Germinal center (tissue), 1 donor: Measurements from ENCODE around the gene PPP1R12C.

Experiments
- DNase-seq: peaks from one replicate; pipeline ENCODE4 v3.0.0; 2012; ENCODE audit warnings: mixed read lengths, low spot score

The PPP1R12C gene

DNA sequence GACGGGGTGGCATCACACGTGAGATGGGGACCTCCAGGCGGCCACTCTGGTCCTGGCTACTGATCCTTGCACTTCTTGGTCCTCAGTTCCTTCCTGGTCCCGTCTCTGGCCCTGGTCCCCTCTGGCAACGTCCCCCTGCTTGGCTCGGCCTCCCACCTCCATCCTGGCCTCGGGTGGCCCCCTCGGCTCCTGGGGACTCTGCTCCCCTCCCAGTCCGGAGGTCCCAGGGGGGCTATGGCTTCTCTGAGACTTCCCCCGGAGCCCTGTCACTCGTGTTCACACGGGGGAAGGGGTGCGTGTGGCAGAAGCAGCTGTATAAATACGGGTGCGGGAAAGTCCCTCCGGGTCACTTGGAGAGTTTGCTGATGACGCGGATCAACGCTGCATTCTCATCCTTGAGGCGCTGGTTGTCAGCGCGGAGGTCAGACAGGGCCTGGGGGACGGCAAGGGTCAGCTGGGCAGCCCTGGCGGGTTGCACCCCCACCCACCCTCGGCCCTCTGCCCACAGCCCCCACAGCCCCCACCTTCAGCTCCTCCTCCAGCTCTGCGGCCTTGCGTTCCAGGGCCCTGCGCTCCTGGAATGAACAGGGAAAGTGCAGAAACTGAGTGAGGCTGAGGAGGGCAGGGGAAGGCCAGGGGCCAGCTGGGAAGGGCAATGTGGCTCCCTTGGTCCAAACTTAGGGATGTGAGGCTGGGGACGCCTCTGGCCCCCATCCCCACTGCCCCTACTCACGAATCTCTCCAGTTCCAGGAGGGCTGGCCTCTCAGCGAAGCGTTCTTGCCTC, 26.1 kb downstream of the PPP1R12C start:
- DNase-seq: no peak

DNA sequence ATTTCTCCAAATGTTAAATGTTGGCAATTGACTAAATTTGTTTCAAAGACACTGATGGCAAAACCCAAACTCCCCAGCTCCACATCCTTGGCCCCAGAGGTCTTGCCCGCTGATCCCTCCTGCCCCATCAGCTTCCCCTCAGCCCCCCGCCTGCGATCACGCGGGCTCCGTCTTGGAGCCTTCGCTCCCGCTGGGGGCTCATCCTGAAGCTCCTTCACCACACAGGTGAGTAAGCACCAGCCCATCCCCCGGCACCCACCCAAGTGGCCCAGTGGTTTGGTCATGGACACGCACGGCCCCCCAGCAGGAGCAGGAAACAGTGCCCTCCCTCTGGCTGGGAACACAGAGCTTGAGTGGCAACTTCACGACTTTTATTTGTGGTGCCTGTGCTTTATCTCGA, 26.9 kb downstream of the PPP1R12C start:
- no peak for DNase-seq

DNA sequence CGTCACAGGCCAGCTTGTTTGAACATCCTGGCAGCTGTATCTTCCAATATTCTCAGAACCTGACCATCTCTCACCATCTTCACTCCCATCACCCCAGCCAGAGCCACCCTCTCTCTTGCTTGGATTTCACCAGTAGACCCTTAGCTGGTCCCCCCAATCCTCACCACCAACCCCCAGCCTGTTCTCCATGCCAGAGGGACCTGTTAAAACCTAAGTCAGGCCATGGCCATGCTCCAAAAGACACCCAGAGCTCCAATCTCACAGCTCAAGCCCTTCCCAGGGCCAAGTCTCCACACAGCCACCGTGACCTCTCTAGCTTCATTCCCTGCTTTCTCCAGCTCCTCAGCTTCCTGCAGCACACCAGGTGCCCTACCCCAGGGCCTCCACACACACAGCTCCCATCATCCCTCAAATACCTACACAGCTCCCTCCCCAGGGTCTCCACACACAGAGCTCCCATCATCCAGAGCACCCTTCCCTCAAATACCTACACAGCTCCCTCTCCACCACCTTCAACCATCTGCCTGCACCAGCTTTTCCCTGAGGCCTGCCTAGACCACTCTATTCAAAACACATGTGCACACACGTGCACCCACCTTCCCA, 28.0 kb downstream of the PPP1R12C start:
- DNase-seq: no peak

DNA sequence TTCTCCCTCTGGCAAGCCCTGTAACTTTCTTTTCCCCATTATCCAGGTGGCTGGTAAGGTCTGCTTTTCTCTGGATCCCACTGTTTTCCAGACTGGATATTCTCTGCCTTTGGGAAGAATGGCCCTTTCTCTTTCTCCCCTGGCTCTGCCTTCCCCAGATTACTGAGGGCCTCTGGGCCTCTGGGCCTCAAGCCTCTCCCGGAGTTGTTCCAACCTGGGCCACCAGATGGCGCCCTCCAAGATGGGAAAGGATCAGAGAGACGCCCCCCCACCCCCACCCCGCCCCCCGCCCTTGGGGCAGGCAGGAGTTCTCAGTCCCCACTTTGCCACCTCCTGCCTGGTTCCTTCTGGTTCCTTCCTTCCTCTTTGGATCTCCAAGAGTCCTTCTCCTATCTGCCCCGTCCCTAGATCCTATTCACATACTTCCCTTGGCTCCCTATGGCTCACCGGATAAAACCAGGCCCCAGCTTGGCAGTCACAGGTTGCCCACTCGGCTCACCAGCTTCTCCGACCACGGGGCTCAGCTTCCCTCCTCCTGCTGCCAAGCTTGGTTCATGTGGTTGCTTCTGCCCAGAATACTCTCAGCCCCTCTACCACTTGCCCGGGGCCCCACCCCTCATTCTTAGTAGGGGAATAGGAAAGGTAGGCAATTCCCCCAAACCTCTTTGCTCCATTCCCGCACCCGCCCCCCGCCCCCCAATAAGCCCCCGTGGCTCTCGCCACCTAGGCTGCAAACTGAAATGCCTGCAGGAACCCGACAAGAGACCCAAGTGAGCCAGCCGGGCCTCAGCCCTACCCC, 28.7 kb downstream of the PPP1R12C start:
- DNase-seq: peak; percentile 81

DNA sequence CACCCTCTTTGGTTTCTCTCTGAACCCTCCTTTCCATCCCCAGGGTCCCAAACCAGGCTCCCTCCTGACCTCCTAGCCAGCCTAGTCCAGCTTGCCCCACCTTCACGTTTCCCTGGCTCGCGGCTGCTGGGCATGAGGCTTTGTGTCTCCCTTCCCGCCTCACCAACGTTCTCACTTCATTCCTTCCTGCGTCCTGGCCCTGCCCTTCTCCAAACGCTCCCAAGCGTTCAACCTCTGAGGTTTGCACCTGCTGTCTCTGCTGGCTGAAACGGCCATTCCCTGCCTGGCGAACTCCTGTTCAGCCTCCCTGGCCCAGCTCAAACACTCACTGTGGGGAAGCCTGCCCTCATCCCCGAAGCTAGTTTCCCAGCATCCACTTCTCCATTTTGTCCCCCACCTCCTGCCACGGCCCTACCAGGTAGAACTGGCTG, 29.4 kb downstream of the PPP1R12C start:
- no peak for DNase-seq

DNA sequence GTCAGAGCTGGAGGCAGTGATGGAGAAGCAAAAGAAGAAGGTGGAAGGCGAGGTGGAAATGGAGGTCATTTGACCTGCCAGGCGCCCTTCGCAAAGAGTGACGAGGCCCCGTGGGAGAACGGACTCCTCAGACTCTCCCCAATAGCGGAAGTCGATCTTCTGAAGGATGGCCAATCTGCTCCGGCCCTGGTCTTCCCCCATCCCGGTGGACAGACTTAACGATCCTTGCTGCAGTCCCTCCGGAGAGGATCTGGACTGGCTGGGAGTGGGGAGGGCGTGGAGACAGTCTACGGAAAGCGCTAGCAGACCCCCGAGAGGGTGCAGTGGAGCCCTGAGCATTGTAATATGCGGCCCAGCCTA, 29.9 kb downstream of the PPP1R12C start:
- no peak for DNase-seq

DNA sequence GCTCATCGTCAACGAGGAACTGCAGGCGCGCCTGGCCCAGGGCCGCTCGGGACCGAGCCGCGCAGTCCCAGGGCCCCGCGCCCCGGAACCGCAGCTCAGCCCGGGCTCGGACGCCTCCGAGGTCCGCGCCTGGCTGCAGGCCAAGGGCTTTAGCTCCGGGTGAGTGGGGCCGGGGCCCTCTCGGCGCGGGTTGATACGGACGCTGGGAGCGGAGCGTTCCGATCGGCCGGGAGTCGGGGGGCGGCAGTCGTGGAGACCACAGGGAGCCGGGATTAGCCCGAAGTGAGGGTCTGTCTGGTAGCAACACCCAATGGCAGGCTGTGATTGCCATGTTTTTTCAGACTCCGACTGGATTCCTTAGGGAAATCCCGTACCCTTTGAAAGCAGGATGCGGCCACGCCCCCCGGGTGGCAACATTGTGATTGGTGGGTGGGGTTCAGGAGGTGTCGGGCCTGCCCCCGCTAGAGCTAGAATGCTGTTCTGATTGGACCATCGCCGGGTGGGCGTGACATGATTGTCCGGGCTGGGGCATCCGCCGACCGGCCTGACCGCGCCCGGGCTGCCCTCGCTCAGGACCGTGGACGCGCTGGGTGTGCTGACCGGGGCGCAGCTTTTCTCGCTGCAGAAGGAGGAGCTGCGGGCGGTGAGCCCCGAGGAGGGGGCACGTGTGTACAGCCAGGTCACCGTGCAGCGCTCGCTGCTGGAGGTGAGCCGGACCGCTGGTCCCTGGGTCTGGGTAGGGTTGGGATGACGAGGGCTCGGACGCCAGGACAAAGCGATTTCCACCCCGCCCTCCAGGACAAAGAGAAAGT, 30.5 kb downstream of the PPP1R12C start:
- DNase-seq: peak; percentile 84

DNA sequence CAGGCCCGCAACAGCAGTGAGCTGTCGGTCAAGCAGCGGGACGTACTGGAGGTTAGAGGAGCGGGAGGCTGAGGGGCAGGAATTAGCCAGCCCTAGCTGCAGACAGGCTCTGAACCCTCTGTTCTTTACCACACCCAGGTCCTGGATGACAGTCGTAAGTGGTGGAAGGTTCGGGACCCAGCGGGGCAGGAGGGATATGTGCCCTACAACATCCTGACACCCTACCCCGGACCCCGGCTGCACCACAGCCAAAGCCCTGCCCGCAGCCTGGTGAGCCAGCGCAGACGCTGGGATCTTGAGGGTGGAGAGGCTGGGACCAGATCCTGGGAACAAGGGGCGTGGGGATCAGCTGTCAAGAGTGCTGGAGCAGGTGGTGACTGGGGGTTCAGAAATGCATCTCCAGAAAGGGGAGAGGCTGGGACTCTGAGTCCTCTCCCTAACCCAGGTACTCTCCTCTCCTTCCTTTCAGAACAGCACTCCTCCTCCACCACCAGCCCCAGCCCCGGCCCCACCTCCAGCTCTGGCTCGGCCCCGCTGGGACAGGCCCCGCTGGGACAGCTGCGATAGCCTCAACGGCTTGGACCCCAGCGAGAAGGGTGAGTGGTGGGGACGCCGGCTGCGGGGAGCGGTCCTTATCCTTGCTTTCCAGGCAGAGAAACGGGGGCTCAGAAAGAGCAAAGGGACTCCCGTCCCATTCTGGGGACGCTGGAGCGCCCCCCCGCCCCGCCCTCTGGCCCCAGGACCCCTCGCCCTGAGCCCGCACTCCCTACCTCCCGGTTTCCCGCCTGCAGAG, 31.3 kb downstream of the PPP1R12C start:
- no peak for DNase-seq

DNA sequence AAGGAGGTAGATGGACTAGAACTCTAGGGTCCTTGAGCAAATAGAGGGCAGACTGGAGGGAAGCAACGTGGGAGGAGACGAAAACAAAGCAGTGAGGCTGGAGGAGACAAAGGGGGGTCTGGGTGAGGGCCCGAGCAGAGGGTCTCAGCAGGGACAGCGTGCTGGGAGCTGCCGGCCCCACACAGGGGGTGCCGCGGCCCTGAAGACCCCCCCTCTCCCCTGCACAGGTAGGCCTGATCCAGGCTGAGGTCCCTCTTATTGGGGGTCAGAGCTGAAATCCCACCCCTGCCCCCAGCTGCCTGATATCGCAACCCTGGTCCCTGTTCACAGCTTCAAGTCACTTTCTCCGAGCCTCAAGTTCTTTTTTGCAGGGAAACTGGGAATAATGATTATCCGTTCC, 33.0 kb downstream of the PPP1R12C start:
- no peak for DNase-seq

DNA sequence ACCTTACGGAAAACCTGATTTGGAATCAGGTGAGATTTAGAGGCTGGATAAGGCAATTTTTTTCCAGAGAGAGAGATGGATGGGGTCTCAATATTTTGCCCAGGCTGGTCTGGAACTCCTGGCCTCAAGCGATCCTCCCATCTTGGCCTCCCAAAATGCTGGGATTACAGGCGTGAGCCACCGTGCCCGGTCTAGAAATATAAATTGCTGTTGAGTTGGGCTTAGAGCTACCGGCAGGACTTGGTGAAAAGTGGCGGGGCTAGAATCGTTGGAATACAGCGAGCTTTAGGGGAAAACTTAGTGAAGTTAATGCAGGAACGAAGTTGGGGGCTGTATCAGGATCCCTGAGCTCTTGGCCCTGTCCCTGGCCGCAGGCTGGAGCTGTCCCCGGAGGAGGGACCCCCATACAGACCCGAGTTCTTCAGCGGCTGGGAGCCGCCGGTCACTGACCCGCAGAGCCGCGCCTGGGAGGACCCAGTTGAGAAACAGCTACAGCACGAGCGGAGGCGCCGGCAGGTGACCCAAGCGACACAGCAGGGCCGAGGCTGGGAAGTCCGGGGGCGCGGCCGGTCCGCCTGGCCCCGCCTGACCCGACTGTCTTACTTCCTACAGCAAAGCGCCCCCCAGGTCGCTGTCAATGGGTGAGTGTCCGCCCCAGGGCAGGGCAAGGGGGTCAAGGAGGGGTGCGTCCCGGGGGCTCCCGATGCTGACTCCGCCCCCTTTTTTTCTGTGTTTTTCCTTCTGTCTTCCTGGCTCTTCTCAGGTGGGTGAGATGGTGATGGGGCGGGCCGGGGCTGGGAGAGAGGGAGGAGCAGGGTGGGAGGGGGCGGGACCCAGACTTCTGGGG, 34.2 kb downstream of the PPP1R12C start:
- DNase-seq: no peak

DNA sequence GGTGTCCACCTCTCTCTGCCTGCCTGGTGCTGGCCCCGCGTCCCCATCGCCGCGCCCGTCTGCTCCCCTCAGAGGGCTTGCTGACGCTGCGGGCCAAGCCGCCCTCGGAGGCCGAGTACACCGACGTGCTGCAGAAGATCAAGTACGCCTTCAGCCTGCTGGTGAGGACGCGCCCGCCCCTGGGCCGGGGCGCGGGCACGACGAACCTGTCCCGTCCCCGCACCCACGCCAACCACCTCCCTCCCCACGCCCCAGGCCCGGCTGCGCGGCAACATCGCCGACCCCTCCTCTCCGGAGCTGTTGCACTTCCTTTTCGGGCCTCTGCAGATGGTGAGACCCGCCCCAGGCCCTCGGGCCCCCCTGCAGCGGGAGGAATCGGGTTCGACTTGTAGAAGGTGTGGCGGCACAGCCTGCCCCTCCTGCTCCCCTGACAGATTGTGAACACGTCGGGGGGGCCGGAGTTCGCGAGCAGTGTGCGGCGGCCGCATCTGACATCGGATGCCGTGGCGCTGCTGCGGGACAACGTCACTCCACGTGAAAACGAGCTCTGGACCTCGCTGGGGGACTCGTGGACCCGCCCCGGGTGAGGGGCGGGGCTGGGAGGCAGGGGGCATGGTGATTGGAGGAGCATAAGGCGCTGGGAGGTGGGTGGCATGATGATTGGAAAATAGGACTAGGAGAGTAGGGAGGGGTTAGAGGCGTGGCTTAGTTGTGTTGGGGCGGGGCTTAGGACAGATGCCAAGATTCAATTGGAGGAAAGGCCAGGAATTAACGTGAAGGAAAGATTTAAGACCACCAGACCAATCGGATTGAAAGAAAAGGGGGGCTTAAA, 35.2 kb downstream of the PPP1R12C start:
- DNase-seq: peak; percentile 56

DNA sequence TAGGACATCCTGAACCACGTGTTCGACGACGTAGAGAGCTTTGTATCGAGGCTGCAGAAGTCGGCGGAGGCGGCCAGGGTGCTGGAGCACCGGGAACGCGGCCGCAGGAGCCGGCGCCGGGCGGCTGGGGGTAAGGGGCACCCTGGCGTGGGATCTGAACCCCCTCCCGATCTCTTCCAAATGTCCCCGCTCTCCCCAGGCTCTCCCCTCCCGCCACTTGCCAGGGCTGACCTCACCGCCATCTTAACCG, 35.7 kb downstream of the PPP1R12C start:
- no peak for DNase-seq

DNA sequence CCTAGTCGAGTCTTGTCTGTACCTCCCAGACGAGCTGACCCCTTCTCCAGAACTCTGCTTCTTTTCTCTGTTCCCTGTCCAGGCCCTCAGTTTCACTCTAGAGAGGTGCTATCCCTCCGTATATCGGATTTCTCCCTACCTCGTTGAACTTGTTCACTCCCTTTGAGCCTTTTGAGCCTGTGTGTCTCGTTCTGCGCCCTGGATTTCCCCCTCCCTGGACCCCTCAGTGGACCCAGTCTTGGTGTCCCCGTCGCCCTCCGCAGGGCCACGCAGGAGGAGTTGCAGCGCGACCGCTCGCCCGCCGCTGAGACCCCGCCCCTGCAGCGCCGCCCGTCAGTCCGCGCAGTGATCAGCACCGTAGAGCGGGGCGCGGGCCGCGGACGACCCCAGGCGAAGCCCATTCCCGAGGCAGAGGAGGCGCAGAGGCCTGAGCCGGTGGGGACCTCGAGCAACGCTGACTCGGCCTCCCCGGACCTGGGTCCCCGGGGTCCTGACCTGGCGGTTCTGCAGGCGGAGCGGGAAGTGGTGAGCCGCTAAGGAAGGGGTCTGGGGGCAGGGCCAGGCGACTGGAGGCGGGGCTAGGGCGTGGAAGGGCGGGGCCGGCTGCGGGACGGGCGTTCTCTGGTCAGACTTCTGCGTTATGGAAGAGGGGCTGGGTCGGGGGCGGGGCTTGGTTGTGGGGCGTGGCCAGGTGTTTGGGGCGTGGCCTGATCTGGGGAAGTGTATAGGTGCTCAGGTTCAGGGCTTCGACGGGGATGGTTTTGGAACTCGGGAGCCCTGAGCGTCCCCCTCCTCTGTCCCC, 36.3 kb downstream of the PPP1R12C start:
- peak; percentile 94 for DNase-seq

DNA sequence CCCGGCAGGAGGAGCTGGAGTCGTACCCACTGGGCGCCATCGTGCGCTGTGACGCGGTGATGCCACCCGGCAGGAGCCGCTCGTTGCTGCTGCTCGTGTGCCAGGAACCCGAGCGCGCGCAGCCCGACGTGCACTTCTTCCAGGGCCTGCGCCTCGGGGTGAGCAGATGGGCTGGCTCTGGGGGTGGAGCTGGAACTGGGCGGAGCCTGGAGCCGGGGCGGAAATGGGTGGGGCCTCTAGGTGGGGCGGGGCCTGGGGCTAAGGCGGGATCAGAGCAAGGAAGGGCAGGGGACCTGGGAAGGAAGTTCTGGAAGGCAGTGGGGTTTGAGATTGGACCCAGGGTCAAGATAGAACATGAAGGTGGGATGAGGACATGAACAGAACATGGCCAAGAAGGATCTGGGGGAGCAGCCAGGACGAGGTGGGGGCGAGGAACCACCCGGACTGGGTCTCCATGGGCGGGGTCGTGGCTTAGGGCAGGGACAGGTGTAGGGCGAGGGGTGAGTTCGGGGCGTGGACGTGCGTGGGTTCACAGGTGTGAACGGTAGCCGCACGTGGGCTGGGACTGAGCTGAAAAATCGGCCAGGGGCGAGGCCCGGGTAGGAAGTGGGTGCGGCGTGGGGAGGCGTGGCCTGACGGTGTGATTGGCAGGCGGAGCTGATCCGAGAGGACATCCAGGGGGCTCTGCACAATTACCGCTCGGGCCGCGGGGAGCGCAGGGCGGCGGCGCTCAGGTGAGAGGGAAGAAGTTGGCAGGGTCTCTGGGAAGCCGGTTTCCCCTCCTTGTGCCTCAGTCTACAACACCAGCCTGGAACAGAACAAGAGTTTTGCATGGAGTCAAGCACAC, 37.1 kb downstream of the PPP1R12C start:
- DNase-seq: peak; percentile 79

DNA sequence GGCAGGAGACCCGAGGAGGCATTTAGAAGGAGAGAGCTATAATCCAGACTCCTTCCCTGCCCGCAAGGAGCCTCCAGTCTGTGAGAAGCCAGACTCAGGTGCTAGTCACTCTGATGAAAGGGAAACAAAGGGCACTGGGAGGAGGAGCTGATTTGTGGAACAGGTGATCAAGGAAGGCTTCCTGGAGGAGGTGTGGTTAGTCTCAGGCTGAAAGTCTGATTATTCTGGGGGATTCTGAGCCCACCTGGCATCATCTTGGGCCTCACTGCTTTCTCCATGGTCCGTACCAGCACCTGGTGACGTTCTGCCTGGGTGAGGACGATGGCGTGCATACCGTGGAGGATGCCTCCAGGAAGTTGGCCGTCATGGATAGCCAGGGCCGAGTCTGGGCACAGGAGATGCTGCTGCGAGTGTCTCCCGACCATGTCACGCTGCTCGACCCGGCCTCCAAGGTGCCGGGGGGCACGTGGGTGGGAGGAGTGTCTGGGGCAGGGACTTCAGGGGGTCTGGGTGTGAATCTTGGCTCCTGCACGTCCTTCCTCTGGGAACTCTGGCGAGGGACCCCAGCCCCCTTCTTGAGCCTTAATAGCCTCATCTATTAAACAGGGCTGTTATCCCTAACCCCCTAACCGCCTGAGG, 37.9 kb downstream of the PPP1R12C start:
- DNase-seq: no peak

DNA sequence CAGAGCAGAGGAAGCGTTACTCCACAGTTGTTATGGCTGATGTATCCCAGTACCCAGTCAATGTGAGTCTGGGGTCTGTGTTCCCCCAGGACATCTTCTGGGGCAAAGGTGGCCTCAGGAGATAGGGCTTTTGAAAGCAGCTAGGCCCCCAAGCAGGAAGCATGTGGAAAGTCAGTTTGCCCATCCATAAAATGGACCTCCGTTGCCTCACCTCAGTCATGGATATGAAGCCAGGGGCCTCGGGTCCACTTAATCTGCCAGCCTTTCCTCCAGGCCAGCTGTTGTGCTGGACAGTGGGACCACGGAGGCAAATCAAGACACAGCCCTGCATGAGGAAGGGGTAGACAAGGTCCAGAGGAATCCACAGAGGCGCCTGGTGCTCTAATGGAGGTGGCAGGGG, 38.4 kb downstream of the PPP1R12C start:
- DNase-seq: no peak

DNA sequence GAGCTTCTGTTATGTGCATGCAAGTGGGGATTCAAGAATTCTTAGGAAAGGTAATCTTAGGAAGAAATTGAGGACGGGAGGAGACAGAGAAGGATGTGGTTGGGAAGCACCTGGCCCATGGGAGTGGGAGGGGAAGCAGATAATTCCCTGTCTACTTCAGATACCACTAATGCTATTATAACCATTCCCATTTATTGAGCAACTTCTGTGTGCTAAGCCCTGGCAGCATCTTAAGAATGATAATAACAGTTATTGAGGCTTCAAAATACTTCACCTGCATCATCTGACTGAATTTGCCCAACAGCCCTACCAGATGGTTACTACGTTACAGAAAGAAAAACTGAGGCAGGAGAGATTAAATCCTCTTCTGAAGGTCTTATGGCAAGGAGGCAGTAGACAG, 40.3 kb downstream of the PPP1R12C start:
- no peak for DNase-seq

DNA sequence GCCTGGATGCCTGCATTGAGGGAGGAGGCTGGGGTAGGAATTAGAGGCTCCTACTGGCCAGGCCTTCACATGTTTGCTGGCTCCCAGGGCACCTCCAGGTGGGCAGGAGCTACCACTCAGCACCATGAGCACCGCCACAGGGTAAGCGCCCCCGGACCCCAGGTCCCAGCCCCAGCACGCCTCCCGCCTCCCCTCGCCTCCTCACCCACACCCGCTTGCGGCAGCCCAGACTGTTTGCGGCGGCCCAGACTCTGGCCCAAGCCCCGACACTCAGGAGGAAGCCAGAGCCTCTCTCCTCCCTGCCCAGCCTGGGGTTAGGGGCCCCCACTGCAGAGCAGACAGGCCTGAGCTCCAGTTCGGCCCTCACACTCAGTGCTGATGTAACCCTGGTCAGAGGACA, 41.1 kb downstream of the PPP1R12C start:
- DNase-seq: no peak
